ENCODE measurements around the gene MBD6.
"Not testable (repeated sequence)": the region's sequence is repeated elsewhere in the genome, so short reads cannot be mapped to it uniquely, and the experiment has no call there.

Gene MBD6

GRCh38 chr12:57564178-57564740 lies 41.6 kb downstream of the MBD6 start:
- no peak for DNase-seq (ENCODE audit: low read depth, low spot score)
- H3K27ac ChIP-seq, result no peak overlapping the region

GRCh38 chr12:57568838-57569237 lies 46.2 kb downstream of the MBD6 start:
- no peak for DNase-seq (ENCODE audit: low read depth, low spot score)
- no peak overlapping the region for H3K27ac ChIP-seq

GRCh38 chr12:57569858-57570257 lies 47.2 kb downstream of the MBD6 start:
- DNase-seq (ENCODE audit: low read depth, low spot score), result no peak
- H3K27ac ChIP-seq, result no peak overlapping the region

- H3K27ac ChIP-seq; DNase-seq (ENCODE audit: low read depth, low spot score): not testable (repeated sequence)
These were observed 47.8 kb downstream of the MBD6 start for GRCh38 chr12:57570438-57570837.

- no peak overlapping the region for H3K27ac ChIP-seq
- no peak for DNase-seq (ENCODE audit: low read depth, low spot score)
These were observed 49.5 kb downstream of the MBD6 start for GRCh38 chr12:57571926-57572762.

GRCh38 chr12:57574795-57575194 lies 52.2 kb downstream of the MBD6 start:
- H3K27ac ChIP-seq, result no peak overlapping the region
- DNase-seq (ENCODE audit: low read depth, low spot score), result no peak

- H3K27ac ChIP-seq, result no peak overlapping the region
- DNase-seq (ENCODE audit: low read depth, low spot score), result no peak
These were observed 53.4 kb downstream of the MBD6 start for GRCh38 chr12:57575771-57576612.

- DNase-seq (ENCODE audit: low read depth, low spot score), result no peak
- H3K27ac ChIP-seq, result no peak overlapping the region
These were observed 54.1 kb downstream of the MBD6 start for GRCh38 chr12:57576613-57577160.

- no peak for DNase-seq (ENCODE audit: low read depth, low spot score)
These were observed 55.5 kb downstream of the MBD6 start for GRCh38 chr12:57577981-57578758.

GRCh38 chr12:57579011-57579410 lies 56.4 kb downstream of the MBD6 start:
- DNase-seq (ENCODE audit: low read depth, low spot score), result no peak
- no peak overlapping the region for H3K27ac ChIP-seq

More at GRCh38 chr12:57577981-57578758, 55.5 kb downstream of the MBD6 start:
- no peak overlapping the region for H3K27ac ChIP-seq
